GM18511 (cell line): ENCODE results near the gene TIMP3.
"Not testable (repeated sequence)": the region's sequence is repeated elsewhere in the genome, so short reads cannot be mapped to it uniquely, and the experiment has no call there.

Source experiments
- ATAC-seq: cut with Tn5 transposase; IDR thresholded peaks from one replicate; pipeline ENCODE4 v1.9.1; 2021; ENCODE audit warnings: mild to moderate bottlenecking, moderate library complexity; ENCODE audit not compliant: unreplicated experiment

Gene TIMP3

GRCh38 chr22:32850591-32851517 is 49.3 kb downstream of the TIMP3 start:
- no peak for ATAC-seq

GRCh38 chr22:32852395-32853251 is 51.1 kb downstream of the TIMP3 start:
- ATAC-seq: no peak

GRCh38 chr22:32853662-32854061 is 52.2 kb downstream of the TIMP3 start:
- ATAC-seq: no peak

GRCh38 chr22:32854351-32854804 is 52.9 kb downstream of the TIMP3 start:
- ATAC-seq: no peak

- no peak for ATAC-seq
Observed at GRCh38 chr22:32855045-32855756, 53.7 kb downstream of the TIMP3 start.

- ATAC-seq: no peak
Observed at GRCh38 chr22:32858121-32858703, 56.7 kb downstream of the TIMP3 start.

GRCh38 chr22:32858957-32859356 is 57.5 kb downstream of the TIMP3 start:
- ATAC-seq: no peak

GRCh38 chr22:32859743-32860142 is 58.2 kb downstream of the TIMP3 start:
- ATAC-seq: no peak

GRCh38 chr22:32861330-32861729 is 59.8 kb downstream of the TIMP3 start:
- ATAC-seq: no peak

GRCh38 chr22:32862083-32862482 is 60.6 kb downstream of the TIMP3 start:
- ATAC-seq: no peak

GRCh38 chr22:32862936-32863661 is 61.6 kb downstream of the TIMP3 start:
- ATAC-seq: no peak

- ATAC-seq: no peak
Observed at GRCh38 chr22:32864041-32864440, 62.5 kb downstream of the TIMP3 start.

- ATAC-seq: no peak
Observed at GRCh38 chr22:32864596-32864995, 63.1 kb downstream of the TIMP3 start.

- ATAC-seq: no peak
Observed at GRCh38 chr22:32866953-32867352, 65.4 kb downstream of the TIMP3 start.

- no peak for ATAC-seq
Observed at GRCh38 chr22:32868946-32869345, 67.4 kb downstream of the TIMP3 start.

- ATAC-seq: no peak
Observed at GRCh38 chr22:32870474-32870873, 69.0 kb downstream of the TIMP3 start.

GRCh38 chr22:32873604-32874003 is 72.1 kb downstream of the TIMP3 start:
- not testable (repeated sequence) for ATAC-seq

- no peak for ATAC-seq
Observed at GRCh38 chr22:32874385-32874784, 72.9 kb downstream of the TIMP3 start.

GRCh38 chr22:32874976-32875375 is 73.5 kb downstream of the TIMP3 start:
- ATAC-seq: no peak

GRCh38 chr22:32876516-32876915 is 75.0 kb downstream of the TIMP3 start:
- ATAC-seq: no peak
